ENCODE results near the gene IGSF9B. TPM values are rescaled to one million over a fixed set of nuclear protein-coding genes. Genes with fewer than 3 reads are reported as not detected.

IGSF9B gene
- total RNA-seq, 2 experiments from 2014 or later: 0.95 to 2.8 TPM

DNA sequence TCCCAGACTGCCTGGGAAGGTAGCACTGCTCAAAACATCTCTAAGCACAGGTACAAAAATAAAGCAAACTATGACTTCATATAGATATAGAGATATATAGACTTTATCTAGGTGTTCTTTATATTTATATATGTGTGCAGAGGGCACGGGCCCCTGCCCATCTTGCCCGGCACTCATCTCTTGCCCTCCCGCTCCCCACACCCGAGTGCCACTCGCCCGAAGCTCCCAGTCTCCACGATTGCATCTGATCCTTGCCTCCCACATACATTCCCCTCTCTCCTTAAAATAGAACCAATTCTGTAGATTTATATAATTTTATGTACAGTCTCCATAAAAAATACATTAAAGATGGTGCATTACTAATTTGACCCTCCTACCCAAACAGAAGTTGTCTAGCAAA lies 55.5 kb downstream of the IGSF9B start:
- ChIA-PET POLR2A (interaction anchor here (1.0 kb wide), 1 partner anchor 15 kb away, joined by 4 read pairs; no protein-coding TSS in a partner anchor), CTCF (ENCODE audit: unreplicated experiment) (no interaction called here)
- BruUV-seq (replicated peaks): no TSS peak
- Histone ChIP-seq H2AFZ (ENCODE audit: low read length) (no peak overlapping the region), H3K79me2 (ENCODE audit: insufficient read depth, low read depth, low read length) (no peaks in the 10 kb centered on the region), H4K20me1 (ENCODE audit: insufficient read depth, low read length) (no peaks in the 10 kb centered on the region), H3K27ac (ENCODE audit: low read depth, low read length, poor library complexity, severe bottlenecking) (no peak overlapping the region), H3K4me1 (ENCODE audit: insufficient read depth, low read length, poor library complexity, severe bottlenecking) (no peaks in the 10 kb centered on the region), H3K4me2 (ENCODE audit: low read length) (no peak overlapping the region), H3K4me3 (ENCODE audit: low read depth, low read length, poor library complexity, severe bottlenecking) (no peak overlapping the region), H3K36me3 (ENCODE audit: insufficient read depth, low read length) (no peaks in the 10 kb centered on the region), H3K9me2 (ENCODE audit: insufficient read depth, low read length) (no peaks in the 10 kb centered on the region), H3K9me3 (ENCODE audit: low read length) (no peaks in the 10 kb centered on the region)
- intact Hi-C loops (cut with micrococcal nuclease; ENCODE audit: unreplicated experiment): no loop called here
- TF ChIP-seq EZH2phosphoT487 (IDR thresholded peaks at IDR 0.05; ENCODE audit: borderline replicate concordance, low read depth, low read length) (no peak), CTCF (conservative IDR thresholded peaks at IDR 0.05; ENCODE audit: low read length) (no peak)
- no peak for DNase-seq (ENCODE audit: low spot score)

- DNase-seq (ENCODE audit: low spot score): no peak
- Histone ChIP-seq H3K27ac (ENCODE audit: low read depth, low read length, poor library complexity, severe bottlenecking) (no peak overlapping the region), H2AFZ (ENCODE audit: low read length) (no peak overlapping the region), H4K20me1 (ENCODE audit: insufficient read depth, low read length) (no peaks in the 10 kb centered on the region), H3K4me3 (ENCODE audit: low read depth, low read length, poor library complexity, severe bottlenecking) (no peak overlapping the region), H3K79me2 (ENCODE audit: insufficient read depth, low read depth, low read length) (no peaks in the 10 kb centered on the region), H3K9me2 (ENCODE audit: insufficient read depth, low read length) (no peaks in the 10 kb centered on the region), H3K36me3 (ENCODE audit: insufficient read depth, low read length) (no peaks in the 10 kb centered on the region), H3K4me1 (ENCODE audit: insufficient read depth, low read length, poor library complexity, severe bottlenecking) (peaks cover 4% of the 10 kb centered on the region), H3K4me2 (ENCODE audit: low read length) (no peak overlapping the region), H3K9me3 (ENCODE audit: low read length) (no peaks in the 10 kb centered on the region)
- intact Hi-C loops (cut with micrococcal nuclease; ENCODE audit: unreplicated experiment): no loop called here
- no TSS peak for BruUV-seq (replicated peaks)
- TF ChIP-seq CTCF (conservative IDR thresholded peaks at IDR 0.05; ENCODE audit: low read length) (no peak), EZH2phosphoT487 (IDR thresholded peaks at IDR 0.05; ENCODE audit: borderline replicate concordance, low read depth, low read length) (no peak)
- CTCF ChIA-PET (ENCODE audit: unreplicated experiment): no interaction called here
- POLR2A ChIA-PET: interaction anchor here (1.0 kb wide), 1 partner anchor 15 kb away, joined by 4 read pairs; no protein-coding TSS in a partner anchor
Measured at GRCh38 chr11:133900176-133901105, 56.3 kb downstream of the IGSF9B start.

DNA sequence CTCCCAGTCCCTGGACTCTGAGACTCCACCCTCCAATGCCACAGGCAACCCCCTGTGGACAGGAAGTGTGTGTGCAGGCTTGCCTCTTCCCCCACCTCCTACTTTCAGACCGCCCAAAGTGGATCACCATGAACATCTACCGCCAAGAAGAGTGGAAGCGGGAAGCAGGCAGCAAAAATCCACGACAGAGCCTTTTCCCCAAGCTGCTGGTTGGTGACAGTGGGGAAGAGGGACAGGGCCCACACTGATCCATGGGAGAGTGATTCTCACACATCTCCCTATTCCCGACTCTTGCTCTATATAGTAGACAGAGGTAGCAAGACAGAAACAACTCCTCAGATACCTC lies 58.0 kb downstream of the IGSF9B start:
- no peaks in the 10 kb centered on the region for H3K9me2 ChIP-seq (ENCODE audit: insufficient read depth, low read length)
- no peak for DNase-seq (ENCODE audit: low spot score)
- peaks cover 8% of the 10 kb centered on the region for H3K4me1 ChIP-seq (ENCODE audit: insufficient read depth, low read length, poor library complexity, severe bottlenecking)
- TF ChIP-seq EZH2phosphoT487 (IDR thresholded peaks at IDR 0.05; ENCODE audit: borderline replicate concordance, low read depth, low read length) (no peak), CTCF (conservative IDR thresholded peaks at IDR 0.05; ENCODE audit: low read length) (no peak)
- no peak overlapping the region for H3K4me2 ChIP-seq (ENCODE audit: low read length)
- H2AFZ ChIP-seq (ENCODE audit: low read length): no peak overlapping the region
- no peaks in the 10 kb centered on the region for H3K79me2 ChIP-seq (ENCODE audit: insufficient read depth, low read depth, low read length)
- H3K27ac ChIP-seq (ENCODE audit: low read depth, low read length, poor library complexity, severe bottlenecking): no peak overlapping the region
- no TSS peak for BruUV-seq (replicated peaks)
- H4K20me1 ChIP-seq (ENCODE audit: insufficient read depth, low read length): no peaks in the 10 kb centered on the region
- ChIA-PET POLR2A (no interaction called here), CTCF (ENCODE audit: unreplicated experiment) (no interaction called here)
- H3K9me3 ChIP-seq (ENCODE audit: low read length): no peaks in the 10 kb centered on the region
- intact Hi-C loops (cut with micrococcal nuclease; ENCODE audit: unreplicated experiment): no loop called here
- no peaks in the 10 kb centered on the region for H3K36me3 ChIP-seq (ENCODE audit: insufficient read depth, low read length)
- H3K4me3 ChIP-seq (ENCODE audit: low read depth, low read length, poor library complexity, severe bottlenecking): no peak overlapping the region
